ENCODE measurements around the gene MLANA. TPM values are rescaled to one million over a fixed set of nuclear protein-coding genes. Genes with fewer than 3 reads are reported as not detected.

MLANA gene
- total and polyA plus RNA-seq, 2 experiments from 2014 or later = 0.24 TPM; not detected in 1

DNA sequence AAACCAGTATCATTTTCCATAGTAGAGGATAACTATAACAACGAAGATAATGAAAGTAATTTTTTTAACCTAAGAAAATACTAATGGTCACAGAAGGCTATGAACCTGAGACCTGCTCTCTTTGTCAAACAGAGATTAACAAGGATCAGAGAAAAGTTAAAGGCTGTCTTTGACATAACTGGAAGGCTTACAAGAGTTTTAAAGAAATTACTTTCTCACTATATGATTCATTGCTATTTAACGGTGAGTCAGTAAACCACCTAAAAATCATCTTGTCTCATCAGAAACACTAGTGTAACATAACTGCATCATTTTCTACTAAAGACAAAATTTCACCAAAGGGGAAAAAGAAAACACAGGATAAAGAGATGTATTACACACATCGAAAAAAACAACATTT, 19.3 kb downstream of the MLANA start:
- Histone ChIP-seq H2AFZ (no peak overlapping the region), H3K27ac (no peak overlapping the region), H3K27me3 (replicated peaks; ENCODE audit: insufficient read depth) (no peaks in the 10 kb centered on the region), H3K4me1 (ENCODE audit: insufficient read depth) (peaks cover 11% of the 10 kb centered on the region; the same call in 1 of the 2 replicates), H3K9ac (no peak overlapping the region), H3K9me3 (ENCODE audit: low read depth) (no peaks in the 10 kb centered on the region), H4K20me1 (ENCODE audit: insufficient read depth) (no peaks in the 10 kb centered on the region), H3K9me2 (ENCODE audit: insufficient read depth) (no peaks in the 10 kb centered on the region), H3K4me2 (ENCODE audit: unreplicated experiment) (peak overlapping the region; percentile 36), H3F3A (ENCODE audit: insufficient read depth) (peaks cover 11% of the 10 kb centered on the region), H3K4me3 (no peak overlapping the region), H3K79me2 (ENCODE audit: insufficient read depth) (no peaks in the 10 kb centered on the region), H3K36me3 (ENCODE audit: low read depth) (0 out of 2 replicates have a peak, but pooled peaks cover 7% of the 10 kb centered on the region)
- 36 to 39% methylated on average over 3 of the region's 3 CpGs for WGBS, 2 experiments (ENCODE audit: low coverage in 1 of 2, low lambda C conversion rate in 2 of 2, missing lambda C conversion rate in 2 of 2)
- peak; percentile 67 for DNase-seq
- TF ChIP-seq EZH2phosphoT487 (IDR thresholded peaks at IDR 0.05; ENCODE audit: insufficient read depth, low read depth) (no peak), EZH2 (IDR thresholded peaks at IDR 0.05; ENCODE audit: insufficient read depth, poor library complexity, severe bottlenecking) (no peak)
- in situ Hi-C loops (cut with MboI) = no loop called here

DNA sequence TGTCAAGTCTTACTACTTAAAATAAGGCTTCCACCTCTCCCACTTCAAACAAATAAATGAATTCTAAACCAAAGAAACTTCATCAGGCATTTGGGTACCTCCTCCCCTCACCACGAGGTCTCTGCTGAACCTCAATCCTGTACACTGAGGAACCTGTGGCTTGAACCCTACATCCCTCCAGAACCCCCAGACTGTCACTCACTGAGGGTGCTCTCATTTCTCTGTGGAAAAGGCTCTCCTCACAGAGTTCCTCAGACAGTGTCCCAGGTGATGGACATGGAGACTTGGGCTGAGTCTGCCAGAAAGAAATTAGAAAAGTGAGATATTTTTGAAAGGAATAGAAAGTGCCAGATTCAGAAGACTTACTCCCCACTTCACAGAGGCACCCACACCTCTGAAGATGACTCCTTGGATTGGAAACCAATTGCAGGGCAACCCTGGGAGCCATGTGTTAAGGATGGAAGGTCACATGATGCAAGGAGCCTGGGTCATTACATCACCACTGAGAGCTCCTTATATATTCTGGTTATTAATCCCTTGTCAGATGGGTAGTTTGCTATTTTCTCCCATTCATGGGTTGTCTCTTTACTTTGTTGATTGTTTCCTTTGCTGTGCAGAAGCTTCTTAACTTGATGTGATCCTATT, 19.8 kb downstream of the MLANA start:
- Histone ChIP-seq H3K27me3 (replicated peaks; ENCODE audit: insufficient read depth) (no peaks in the 10 kb centered on the region), H3K79me2 (ENCODE audit: insufficient read depth) (no peaks in the 10 kb centered on the region), H3K4me2 (ENCODE audit: unreplicated experiment) (peak overlapping the region; percentile 34), H3K4me1 (ENCODE audit: insufficient read depth) (peaks cover 11% of the 10 kb centered on the region; the same call in 1 of the 2 replicates), H3K27ac (no peak overlapping the region), H2AFZ (no peak overlapping the region), H3K9me2 (ENCODE audit: insufficient read depth) (no peaks in the 10 kb centered on the region), H3K9ac (no peak overlapping the region), H3K9me3 (ENCODE audit: low read depth) (no peaks in the 10 kb centered on the region), H3K36me3 (ENCODE audit: low read depth) (0 out of 2 replicates have a peak, but pooled peaks cover 7% of the 10 kb centered on the region), H3K4me3 (no peak overlapping the region), H4K20me1 (ENCODE audit: insufficient read depth) (no peaks in the 10 kb centered on the region), H3F3A (ENCODE audit: insufficient read depth) (peaks cover 11% of the 10 kb centered on the region)
- in situ Hi-C loops (cut with MboI) = no loop called here
- TF ChIP-seq EZH2 (IDR thresholded peaks at IDR 0.05; ENCODE audit: insufficient read depth, poor library complexity, severe bottlenecking) (no peak), EZH2phosphoT487 (IDR thresholded peaks at IDR 0.05; ENCODE audit: insufficient read depth, low read depth) (no peak)
- peak; percentile 23 for DNase-seq
- 87 to 100% methylated on average over 1 of the region's 1 CpG for WGBS, 2 experiments (ENCODE audit: low coverage in 1 of 2, low lambda C conversion rate in 2 of 2, missing lambda C conversion rate in 2 of 2)

DNA sequence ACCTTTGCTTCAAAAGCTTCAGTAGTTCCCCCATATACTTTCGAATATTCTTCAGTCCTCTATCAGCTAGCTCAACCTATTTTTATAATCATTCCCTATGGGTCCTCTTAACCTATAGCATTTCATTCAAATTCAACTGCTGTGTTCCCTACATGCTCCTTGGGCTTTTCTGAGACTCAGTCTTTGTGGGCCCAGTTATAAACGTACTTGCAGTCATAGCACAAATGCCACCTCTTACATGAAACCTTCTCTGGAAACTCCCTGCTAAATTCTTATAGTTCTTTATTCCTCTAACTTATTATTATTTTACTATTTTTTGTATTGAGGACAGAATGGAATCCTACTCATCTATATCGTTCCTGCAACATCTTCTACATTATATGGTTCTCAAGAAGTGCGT, 24.7 kb downstream of the MLANA start:
- no peaks in the 10 kb centered on the region for H3K79me2 ChIP-seq (ENCODE audit: insufficient read depth)
- no peak overlapping the region for H3K9ac ChIP-seq
- peaks cover 11% of the 10 kb centered on the region for H3F3A ChIP-seq (ENCODE audit: insufficient read depth)
- no peak for DNase-seq
- no peak overlapping the region for H3K27ac ChIP-seq
- in situ Hi-C loops (cut with MboI) = no loop called here
- H3K9me2 ChIP-seq (ENCODE audit: insufficient read depth) = no peaks in the 10 kb centered on the region
- WGBS, 2 experiments (ENCODE audit: low coverage in 1 of 2, low lambda C conversion rate in 2 of 2, missing lambda C conversion rate in 2 of 2) = 90 to 91% methylated on average over 4 of the region's 4 CpGs
- no peaks in the 10 kb centered on the region for H4K20me1 ChIP-seq (ENCODE audit: insufficient read depth)
- no peaks in the 10 kb centered on the region for H3K36me3 ChIP-seq (ENCODE audit: low read depth)
- no peaks in the 10 kb centered on the region for H3K27me3 ChIP-seq (replicated peaks; ENCODE audit: insufficient read depth)
- H3K4me1 ChIP-seq (ENCODE audit: insufficient read depth) = peaks cover 6% of the 10 kb centered on the region
- no peak overlapping the region for H3K4me2 ChIP-seq (ENCODE audit: unreplicated experiment)
- TF ChIP-seq EZH2 (IDR thresholded peaks at IDR 0.05; ENCODE audit: insufficient read depth, poor library complexity, severe bottlenecking) (no peak), EZH2phosphoT487 (IDR thresholded peaks at IDR 0.05; ENCODE audit: insufficient read depth, low read depth) (no peak)
- H2AFZ ChIP-seq = no peak overlapping the region
- H3K9me3 ChIP-seq (ENCODE audit: low read depth) = no peaks in the 10 kb centered on the region
- H3K4me3 ChIP-seq = no peak overlapping the region

DNA sequence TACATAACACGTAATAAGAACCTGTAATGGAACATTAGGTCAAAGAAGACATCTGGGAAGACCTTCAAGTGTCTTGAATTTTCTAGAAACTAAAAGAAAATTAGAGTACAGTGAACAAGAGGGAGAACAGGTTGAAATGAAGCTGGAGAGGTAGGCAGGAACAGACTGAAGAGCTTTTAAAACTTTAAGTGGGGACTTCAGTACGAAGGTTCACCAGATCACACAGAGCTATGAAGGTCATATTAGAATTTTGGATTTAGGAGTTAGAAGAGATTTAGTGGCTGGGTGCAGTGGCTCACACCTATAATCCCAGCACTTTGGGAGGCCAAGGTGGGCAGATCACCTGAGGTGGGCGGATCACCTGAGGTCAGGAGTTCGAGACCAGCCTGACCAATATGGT, 26.6 kb downstream of the MLANA start:
- H3K36me3 ChIP-seq (ENCODE audit: low read depth) = peaks cover 9% of the 10 kb centered on the region; the same call in 1 of the 2 replicates
- H4K20me1 ChIP-seq (ENCODE audit: insufficient read depth) = no peaks in the 10 kb centered on the region
- H3K79me2 ChIP-seq (ENCODE audit: insufficient read depth) = no peaks in the 10 kb centered on the region
- no peak overlapping the region for H3K27ac ChIP-seq
- no peaks in the 10 kb centered on the region for H3K9me2 ChIP-seq (ENCODE audit: insufficient read depth)
- H2AFZ ChIP-seq = no peak overlapping the region
- no peaks in the 10 kb centered on the region for H3K9me3 ChIP-seq (ENCODE audit: low read depth)
- DNase-seq = no peak
- no peak overlapping the region for H3K4me3 ChIP-seq
- in situ Hi-C loops (cut with MboI) = no loop called here
- TF ChIP-seq EZH2phosphoT487 (IDR thresholded peaks at IDR 0.05; ENCODE audit: insufficient read depth, low read depth) (no peak), EZH2 (IDR thresholded peaks at IDR 0.05; ENCODE audit: insufficient read depth, poor library complexity, severe bottlenecking) (no peak)
- no peak overlapping the region for H3K4me2 ChIP-seq (ENCODE audit: unreplicated experiment)
- 99 to 100% methylated on average over 4 of the region's 4 CpGs for WGBS, 2 experiments (ENCODE audit: low coverage in 1 of 2, low lambda C conversion rate in 2 of 2, missing lambda C conversion rate in 2 of 2)
- peaks cover 10% of the 10 kb centered on the region for H3K4me1 ChIP-seq (ENCODE audit: insufficient read depth)
- no peak overlapping the region for H3K9ac ChIP-seq
- H3F3A ChIP-seq (ENCODE audit: insufficient read depth) = peaks cover 17% of the 10 kb centered on the region
- H3K27me3 ChIP-seq (replicated peaks; ENCODE audit: insufficient read depth) = no peaks in the 10 kb centered on the region

All from GM23248 (cell line).